MM.1S (cell line): ENCODE measurements around the gene PRKG1.

Source experiments
- CTCF ChIP-seq: fragments of 300-600 bp; sonication (generic); IDR thresholded peaks from 2 replicates; pipeline ENCODE4 v1.5.1; 2016; ENCODE audit warnings: antibody characterized with exemption, low read length, mixed read lengths
- EZH2 ChIP-seq: fragments of 300-600 bp; sonication (generic); optimal IDR thresholded peaks from 2 replicates; pipeline ENCODE3; 2017; ENCODE audit warnings: low read depth, mild to moderate bottlenecking, antibody characterized with exemption, low read length, mixed read lengths

GRCh38 chr10:51679841-51680240 lies 605.6 kb downstream of the PRKG1 start:
- TF ChIP-seq CTCF (no peak), EZH2 (no peak)
